Activated CD8-positive, alpha-beta memory T cell treated with anti-CD3 and anti-CD28 coated beads for 24 hours (primary cell): ENCODE data around the gene LIMS2.

Experiments used
- DNase-seq: peaks from one replicate; pipeline ENCODE4 v3.0.0-alpha.2; 2020

Gene LIMS2

DNA sequence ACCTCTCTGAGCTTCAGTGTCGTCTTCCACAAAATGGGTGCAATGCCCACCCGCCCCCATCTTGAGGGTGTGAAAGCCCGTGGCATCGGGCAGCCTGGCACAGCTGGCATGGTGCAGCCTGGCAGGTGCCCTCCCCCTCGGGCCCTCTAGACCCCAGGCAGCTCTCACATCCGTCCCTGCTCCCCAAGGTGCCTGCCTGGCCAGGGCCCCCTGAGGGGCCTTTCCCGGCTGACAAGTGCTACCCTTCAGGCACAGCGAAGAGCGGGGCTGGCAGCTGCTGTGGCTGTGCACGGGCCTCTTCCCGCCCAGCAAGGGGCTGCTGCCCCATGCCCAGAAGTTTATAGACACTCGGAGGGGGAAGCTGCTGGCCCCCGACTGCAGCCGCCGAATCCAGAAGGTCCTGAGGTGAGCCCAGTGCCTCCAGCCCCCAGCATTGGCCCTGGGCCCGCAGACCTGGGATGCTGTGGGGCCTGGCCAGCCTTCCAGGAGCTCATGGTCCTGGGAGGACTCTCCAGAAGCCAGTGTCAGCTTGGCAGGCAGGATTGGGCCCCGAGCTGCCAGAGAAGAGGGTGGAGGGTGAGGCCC, 43.2 kb downstream of the LIMS2 start:
- no peak for DNase-seq

DNA sequence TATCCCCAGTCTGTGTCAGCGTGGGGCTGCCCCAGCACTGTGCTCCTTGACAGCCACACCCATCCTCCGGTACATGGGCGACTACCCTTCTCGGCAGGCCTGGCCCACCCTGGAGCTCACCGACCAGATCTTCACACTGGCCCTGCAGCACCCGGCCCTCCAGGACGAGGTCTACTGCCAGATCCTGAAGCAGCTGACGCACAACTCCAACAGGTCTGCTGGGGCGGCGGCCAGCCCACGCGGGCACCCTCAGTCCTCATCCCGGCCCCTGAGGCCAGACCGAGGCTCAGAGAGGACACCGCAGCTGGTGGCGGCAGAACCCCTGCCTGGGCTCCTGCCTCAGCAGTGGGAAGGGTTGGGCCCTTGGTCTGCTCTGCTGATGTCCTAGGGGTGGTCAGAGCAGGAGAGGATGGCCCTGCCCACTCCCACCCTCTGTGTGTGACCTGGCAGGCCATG, 43.8 kb downstream of the LIMS2 start:
- no peak for DNase-seq

DNA sequence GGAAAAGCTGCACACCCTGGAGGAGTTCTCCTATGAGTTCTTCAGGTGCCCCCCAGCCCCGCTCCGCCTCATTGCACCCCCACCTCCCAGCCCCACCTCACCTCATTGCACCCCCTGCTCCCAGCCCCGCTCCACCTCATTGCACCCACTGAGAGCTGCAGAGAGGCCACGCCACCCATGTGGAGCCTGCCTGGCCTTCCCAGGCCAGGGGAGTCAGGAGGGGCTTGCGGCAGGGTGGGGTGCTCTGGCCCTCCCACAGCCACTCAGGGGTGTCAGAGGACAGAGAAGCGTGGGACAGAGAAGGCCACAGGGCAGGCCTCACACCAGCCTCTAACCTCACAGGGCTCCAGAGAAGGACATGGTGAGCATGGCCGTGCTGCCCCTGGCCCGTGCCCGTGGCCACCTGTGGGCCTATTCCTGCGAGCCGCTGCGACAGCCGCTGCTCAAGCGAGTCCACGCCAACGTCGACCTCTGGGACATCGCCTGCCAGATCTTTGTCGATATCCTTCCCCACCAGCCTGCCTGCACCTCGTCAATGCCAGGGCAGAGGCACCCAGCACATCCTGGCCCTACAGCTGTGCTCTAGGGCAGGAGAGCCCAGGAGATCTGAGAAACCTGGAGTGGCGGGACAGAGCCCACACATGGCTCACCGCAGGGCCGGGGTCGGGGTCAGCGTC, 44.3 kb downstream of the LIMS2 start:
- no peak for DNase-seq

DNA sequence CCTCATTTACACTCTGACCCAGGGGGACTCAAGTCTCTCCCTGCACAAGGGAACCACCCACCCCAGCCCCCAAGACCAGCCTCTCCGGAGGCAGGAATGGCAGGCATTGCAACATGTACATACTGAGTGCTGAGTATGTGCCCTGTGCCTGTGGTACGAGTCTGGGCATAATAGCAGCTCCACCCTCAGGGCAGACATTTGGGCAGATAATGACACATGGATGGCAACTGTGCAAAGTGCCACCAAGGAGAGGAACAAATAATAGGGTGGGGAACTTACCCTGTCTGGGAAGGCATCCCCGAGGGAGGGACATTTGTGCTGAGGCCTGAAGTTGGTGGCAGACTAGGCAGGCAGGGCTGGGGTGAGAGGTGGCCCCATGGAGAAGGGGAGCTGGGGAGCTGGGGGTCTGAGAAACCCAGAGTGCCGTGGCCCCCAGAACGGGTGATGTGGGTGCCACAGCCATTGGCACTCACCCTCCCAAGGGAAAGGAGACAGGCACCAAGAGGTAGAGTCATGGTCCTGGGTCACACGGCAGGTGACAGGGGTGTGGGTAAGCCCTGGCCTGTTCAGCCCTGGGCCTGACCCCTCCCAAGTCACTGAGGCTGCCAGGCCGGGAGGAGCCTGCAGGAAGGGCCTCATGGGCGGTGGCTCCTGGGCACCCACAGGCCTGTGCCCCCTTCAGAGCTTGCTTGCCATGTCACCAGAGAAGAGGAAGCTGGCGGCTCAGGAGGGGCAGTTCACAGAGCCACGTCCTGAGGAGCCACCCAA, 45.0 kb downstream of the LIMS2 start:
- no peak for DNase-seq

DNA sequence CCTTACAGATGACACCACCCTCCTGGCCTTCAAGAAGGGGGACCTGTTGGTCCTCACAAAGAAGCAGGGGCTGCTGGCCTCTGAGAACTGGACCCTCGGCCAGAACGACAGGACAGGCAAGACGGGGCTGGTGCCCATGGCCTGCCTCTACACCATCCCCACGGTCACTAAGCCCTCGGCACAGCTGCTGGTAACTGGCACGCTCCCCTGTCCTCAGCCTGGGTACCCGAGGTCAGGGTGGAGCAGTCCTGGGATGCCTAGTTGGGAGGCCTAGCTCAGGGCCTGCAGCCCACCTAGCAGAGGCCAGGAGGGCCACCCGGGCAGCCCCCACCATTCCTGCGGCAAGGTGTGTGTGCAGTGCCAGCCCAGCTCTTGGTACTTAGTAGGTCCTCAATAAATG, 45.7 kb downstream of the LIMS2 start:
- no peak for DNase-seq

DNA sequence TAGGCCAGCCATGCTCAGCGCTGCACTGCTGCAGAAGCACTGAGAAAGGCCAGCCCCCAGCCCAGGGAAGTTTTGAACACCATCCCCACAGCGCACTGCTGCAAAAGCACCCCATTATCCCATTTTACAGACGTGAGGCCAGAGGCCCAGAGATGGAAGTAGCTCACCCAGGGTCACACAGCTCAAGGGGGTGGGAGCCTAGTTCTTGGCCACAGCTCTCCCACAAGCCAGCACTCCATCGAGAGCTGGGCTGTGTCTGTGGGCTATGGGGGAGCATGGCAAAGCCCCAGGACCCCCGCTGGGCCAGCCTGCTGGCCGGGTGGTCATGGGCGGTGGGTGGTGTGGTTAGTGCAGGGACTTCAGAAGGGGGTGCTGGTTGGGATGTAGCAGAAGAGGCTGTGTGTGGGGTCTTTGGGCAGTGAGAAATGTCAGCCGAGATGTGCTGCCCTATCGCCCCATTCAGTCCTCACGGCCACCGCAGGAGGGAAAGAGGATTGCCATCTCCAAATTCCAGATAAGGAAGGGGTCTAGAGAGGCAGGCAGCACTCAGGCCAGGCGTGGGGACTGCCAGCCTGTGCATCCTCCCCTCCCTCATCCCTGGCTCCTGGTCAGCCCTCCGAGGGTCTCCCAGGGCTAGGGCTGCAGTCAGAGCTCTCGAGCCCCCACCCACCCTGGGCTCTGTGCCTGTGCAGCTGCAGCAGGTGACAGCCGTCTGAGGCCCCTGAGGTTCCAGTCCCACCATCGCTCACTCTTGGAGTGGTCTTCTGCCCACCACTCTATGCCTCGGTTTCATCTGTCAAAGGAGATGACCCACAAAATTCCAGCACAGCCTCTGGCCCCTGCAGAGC, 46.3 kb downstream of the LIMS2 start:
- no peak for DNase-seq

DNA sequence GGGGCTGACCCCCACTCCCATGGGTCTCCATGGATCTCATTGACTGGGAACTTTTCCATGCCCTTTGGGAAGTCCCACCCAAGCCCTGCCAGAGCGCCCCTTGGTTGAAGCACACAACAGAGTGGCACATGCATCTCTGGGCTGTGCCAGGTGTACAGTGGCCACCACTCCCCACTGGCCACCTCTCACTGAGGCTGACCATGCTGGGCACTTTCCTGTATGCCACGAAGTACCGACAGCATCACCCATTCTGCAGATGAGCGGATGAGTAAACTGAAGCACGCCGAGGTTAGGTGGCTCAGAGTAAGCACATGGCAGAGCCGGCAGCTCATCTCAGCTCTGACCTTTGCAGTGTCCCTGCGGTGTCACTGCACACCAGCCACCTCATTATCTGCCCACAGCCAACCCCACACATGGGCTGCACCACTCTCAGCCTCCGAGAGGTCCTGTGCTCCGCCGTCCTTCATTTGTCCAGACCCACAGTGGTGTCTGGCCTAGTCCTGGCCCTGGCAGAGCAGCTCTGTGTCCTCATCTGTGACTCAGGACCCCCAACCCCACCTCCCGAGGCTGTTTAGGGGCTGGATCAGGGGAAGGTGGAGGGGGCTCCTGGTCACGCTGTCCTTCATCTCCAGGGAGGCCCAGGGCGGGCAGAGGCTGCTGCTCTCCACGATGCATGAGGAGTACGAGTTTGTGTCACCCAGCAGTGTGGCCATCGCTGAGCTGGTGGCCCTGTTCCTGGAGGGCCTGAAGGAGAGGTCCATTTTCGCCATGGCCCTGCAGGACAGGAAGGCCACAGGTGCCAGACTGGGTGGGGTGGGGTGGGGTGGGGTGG, 47.4 kb downstream of the LIMS2 start:
- no peak for DNase-seq

DNA sequence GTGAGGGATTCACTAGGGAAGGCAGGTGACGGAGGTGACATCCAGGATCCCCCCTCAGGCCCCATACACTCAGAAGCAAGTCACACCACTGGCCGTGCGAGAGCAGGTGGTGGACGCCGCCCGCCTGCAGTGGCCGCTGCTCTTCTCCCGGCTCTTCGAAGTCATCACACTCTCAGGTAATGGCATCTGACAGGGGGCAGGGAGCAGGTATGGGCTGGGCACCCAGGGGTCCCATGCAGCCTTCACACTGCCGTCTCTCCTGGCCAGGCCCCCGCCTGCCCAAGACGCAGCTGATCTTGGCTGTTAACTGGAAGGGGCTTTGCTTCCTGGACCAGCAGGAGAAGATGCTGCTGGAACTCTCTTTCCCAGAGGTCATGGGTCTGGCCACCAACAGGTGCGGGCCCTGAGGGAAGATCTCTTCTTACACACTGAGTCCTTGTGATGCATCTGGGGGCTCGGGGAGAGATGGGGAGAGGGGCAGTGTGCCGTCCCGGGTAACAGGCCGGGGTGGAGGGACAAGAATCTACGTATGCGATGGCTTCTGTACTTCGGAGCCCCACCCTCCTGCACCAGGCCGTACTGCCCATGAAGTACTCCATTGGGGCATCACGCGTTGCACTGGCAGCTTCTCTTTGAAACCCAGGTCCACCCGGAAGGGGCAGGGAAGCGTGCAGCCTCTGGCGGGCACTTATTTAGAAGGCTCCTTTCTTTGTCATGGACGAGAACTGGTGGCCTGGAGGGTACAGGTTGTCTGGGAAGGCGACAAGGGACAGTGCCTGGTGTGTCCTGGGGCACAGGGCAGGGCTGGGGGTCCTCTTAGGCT, 48.2 kb downstream of the LIMS2 start:
- DNase-seq = no peak

DNA sequence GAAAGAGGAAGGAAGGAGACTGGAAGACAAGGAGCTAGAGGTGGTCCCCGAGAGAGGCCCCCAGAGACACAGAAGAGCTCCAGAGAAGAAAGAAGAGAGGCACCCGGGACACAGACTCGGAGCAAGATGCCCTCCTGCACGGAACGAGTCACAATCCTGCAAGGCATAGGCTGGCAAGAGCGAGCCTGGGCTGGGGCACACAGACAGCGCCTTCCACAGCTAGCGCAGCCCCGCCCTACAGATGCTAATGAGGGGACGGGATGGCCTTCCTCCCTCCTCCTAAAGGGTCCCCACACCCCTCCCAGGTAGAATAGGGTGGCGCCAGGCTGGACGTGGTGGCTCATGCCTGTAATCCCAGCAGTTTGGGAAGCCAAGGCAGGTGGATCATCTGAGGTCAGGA, 49.2 kb downstream of the LIMS2 start:
- no peak for DNase-seq

DNA sequence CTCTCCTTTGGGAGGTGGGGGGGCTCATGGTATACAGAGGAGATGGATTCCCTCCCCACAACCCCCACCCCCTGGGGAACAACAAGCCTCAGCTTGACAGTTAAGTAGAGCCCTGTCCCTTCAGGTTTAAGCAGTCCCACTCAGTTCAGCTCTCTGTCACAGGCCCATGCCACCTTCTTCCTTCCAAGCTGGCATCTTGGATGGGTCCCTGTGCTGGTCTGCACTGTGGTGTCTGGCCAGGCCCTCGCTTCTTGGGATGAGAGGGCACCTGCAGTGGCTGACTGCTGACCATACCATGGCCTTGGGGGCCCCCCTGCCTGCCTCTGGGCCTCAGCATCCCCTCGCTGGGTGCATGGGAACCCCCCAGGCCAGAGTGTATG, 49.8 kb downstream of the LIMS2 start:
- no peak for DNase-seq

DNA sequence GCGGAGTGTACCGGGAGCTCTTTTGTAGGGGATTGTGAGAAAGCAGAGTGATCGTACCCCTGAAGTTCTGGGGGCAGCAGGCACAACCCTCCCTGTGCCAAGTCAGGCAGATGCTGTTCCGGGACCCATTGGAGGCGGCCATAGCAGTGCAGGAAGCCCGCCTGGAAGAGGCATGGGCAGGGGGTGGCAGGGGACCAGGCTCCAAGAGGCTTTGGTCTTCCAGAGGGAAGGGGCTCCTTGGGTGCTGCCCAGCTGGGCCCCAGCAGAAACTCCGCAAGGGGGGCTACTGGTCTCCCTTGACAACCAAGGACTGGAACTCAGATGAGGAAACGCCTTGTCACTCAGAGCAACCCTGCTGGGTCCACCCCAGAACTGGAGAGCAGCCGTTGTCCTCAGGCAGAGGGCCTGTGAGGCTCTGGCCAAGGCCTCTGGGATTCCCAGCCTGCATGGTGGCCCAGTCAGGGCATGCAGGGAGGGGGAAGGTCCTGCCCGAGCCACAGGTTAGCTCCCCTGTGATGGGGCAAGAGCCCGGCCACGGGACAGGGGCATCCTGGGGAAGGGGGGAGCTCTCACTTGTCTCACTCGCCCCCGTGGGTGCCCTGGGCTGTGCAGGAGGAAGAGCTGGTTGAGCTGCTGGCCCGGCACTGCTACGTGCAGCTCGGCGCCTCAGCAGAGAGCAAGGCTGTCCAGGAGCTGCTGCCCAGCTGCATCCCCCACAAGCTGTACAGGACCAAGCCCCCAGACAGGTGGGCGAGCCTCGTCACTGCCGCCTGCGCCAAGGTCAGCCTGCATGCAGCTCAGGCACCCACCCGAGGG, 50.4 kb downstream of the LIMS2 start:
- no peak for DNase-seq

DNA sequence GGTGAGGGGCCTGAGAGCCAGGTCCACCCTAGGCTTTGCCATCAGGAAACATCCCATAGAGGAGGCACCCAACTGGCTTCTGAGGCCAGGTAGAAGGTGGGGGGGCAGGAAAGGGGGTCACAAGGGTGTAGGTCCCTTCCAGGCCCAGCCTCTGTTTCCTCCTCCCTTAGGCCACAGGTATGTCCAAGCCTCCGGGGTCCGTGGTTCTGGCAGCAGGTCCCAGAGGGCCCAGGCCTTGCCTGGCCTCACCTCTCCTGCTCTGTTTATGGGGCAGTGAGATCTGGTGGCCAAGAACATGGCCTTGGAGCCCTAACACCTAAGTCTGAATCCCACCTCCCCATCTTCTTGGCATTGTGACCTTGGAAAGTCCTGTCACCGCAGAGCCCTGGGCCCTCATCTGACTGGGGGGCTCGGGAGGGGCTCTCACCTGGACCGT, 51.0 kb downstream of the LIMS2 start:
- DNase-seq = no peak

DNA sequence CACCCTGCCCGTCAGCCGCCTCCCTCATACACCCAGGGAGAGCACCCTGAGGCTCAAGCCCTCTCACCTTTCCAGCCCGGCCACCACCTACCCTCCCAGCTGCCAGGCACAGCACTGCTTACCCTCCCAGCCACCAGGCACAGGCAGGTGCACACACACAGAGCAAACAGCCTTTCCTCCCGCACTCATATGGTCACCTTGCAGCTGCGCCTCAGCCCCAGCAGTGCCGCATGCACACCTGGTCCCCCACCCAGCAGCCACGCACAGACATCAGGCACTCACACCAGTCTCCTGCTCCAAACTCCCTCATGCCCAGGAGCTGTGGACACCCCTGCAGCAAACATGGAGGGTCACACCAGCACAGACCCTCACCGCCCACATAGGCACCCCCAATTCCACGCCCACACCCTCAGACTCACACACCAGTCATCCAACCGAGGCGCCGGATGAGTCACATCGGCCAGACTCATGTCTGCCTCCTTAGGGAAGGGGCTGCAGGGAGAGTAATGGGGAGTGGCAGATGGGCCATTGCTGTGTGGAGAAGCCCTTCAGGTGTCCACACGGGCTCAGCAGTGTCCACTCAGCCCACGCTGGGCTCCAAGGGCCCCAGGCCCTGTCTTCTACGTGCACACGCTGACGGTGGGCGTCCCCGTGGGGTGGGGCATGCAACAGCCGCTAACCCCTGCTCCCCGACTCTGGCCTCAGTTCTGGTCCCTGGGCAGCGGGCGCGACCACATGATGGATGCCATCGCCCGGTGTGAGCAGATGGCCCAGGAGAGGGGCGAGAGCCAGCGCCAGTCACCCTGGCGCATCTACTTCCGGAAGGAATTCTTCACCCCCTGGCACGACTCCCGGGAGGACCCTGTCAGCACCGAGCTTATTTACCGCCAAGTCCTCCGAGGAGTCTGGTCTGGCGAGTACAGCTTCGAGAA, 51.7 kb downstream of the LIMS2 start:
- no peak for DNase-seq

DNA sequence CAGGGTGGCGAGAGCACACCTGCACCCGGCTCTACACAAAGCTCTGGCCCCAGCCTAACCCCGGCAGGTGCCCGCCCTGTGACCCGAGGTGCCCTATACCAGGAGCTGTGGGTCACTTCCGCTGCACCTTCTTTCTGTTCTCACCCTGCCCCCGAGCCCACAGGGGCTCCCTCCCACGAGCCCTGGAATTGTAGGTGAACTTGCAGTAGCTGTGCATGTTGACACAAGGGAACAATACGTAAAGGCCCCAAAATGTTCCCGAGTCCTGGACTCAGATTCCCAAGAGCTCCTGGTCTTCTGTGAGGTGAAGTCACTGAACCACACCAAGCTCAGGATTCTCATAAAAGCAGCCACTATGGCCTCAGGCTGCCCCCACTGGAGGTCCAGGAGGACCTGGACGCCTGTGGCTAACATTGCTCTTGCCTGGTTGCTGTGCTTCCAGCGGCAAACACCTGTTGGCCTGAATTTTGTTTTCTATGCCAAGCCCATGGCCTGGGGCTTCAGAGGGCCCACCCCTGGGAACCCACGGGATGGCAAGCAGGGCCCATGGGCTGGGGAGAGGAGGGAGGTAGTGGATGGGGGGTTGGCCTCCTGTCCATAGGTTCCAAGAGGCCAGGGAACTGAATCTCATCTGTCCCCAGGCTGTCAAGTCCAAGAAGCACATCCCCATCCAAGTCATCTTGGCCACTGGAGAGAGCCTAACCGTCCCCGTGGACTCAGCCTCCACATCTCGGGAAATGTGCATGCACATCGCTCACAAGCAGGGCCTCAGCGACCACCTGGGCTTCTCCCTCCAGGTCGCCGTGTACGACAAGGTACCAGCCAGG, 52.6 kb downstream of the LIMS2 start:
- DNase-seq = no peak

DNA sequence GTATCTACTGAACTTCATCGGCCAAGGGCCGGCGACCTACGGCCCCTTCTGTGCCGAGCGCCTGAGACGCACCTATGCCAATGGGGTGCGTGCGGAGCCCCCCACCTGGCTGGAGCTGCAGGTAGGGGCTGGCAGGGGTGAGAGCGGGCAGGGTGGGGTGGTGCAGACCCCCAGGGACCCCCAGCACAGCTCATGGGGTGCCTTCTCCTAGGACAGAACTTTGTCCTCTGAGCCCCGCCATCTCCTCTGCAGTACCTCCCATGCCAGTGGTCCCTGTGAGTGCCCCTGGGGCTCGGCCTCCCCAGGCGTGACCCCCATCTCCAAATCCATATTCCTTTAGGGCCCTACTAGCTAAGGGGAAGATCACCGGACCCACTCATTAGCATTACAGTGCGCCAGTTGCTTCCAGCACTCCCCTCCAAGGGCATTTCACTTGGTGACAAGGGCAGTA, 53.3 kb downstream of the LIMS2 start:
- no peak for DNase-seq

DNA sequence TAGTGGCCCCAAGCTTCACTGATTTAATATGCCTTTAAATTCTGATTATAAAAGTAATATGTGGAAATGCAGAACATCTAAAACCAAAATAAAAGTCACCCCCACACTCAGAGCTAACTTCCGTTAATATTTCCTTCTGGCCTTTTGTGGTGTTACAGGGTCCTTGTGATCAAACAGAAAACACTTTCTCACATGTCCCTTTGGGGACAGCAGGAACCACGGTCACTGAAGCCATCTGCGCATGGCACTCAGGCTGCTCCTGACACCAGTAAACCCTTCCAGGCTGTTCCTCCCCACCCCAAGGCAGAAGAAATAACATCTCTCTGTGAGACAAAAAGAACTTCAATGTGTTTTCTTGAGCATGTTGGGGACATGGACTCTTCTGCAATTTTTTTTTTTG, 54.5 kb downstream of the LIMS2 start:
- no peak for DNase-seq

DNA sequence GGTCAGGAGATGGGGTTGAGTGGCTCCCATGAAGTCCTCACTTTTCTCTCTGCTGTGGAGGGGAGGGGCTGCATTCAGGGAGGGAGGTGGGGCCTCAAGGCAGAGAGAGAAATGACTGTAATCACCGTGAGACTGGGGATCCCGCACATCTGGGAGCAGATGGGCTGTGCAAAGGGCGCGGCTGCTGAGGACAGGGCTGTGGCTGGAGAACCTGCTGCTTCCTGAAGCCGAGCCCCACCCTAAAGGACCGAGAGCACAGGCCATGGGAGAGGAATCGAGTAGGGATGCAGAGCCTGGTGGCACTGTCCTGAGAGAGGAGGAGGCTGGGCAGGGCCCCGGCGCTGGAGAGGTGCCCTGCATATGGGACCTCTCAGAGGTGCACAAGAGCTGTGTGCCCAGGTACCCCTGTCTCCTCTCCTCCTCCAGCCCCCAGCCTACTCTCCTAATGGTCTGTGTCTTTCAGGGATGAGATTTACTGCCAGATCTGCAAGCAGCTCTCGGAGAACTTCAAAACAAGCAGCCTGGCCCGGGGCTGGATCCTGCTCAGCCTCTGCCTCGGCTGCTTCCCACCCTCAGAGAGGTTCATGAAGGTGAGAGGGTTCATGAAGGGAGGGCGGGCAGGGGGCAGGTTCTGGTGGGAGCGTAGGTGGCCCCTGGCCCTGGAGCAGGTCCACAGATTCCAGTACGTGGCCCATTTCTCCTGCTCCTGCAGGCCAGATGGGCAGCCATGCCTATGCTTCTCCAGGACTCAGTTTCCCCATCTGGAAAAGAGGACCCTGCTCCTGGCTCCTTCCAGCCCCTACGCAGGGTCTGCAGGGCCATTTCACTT, 55.2 kb downstream of the LIMS2 start:
- DNase-seq = peak; percentile 40
